Transverse colon (tissue), 4 donors: ENCODE measurements around the gene SMIM36. TPM values are rescaled to one million over a fixed set of nuclear protein-coding genes. Genes with fewer than 3 reads are reported as not detected.
A peak's percentile ranks its signal among the peaks of the same experiment; 100 is the strongest.
"Not testable (repeated sequence)": the region's sequence is repeated elsewhere in the genome, so short reads cannot be mapped to it uniquely, and the experiment has no call there.

Source experiments
- DNase-seq: peaks from one replicate; pipeline ENCODE4 v3.0.0-alpha.2; 2019
- H3K27ac ChIP-seq, 4 donors: fragments of 200-600 bp; sonication (generic); 2 replicates each; pipeline ENCODE4 v1.5.1; 2016 to 2018; ENCODE audit warnings: inconsistent platforms in 4 of 4
- H3K27me3 ChIP-seq: fragments of 200-600 bp; sonication (generic); 2 replicates; pipeline ENCODE4 v1.5.1; 2017; ENCODE audit warnings: inconsistent platforms
- H3K36me3 ChIP-seq, 4 donors: fragments of 200-600 bp; sonication (generic); 2 replicates each; pipeline ENCODE4 v1.5.1; 2017 to 2019; ENCODE audit warnings: inconsistent platforms in 4 of 4
- H3K4me1 ChIP-seq, 4 donors: fragments of 200-600 bp; sonication (generic); 2 replicates each; pipeline ENCODE4 v1.5.1; 2017 to 2020; ENCODE audit warnings: inconsistent platforms in 4 of 4
- H3K4me3 ChIP-seq, 4 donors: fragments of 200-600 bp; sonication (generic); 1 replicate in 1 of 4; 2 replicates in 3 of 4; pipeline versions ENCODE4 v1.5.1 to v1.6.1; 2017 to 2019; ENCODE audit warnings: inconsistent platforms in 4 of 4
- H3K9me3 ChIP-seq, 2 donors: fragments of 200-600 bp; sonication (generic); 2 replicates each; pipeline ENCODE4 v1.5.1; 2017 to 2019; ENCODE audit warnings: inconsistent platforms in 2 of 2
- CTCF ChIP-seq, 5 experiments: fragments of 200-600 bp in 3 of 5; fragments of 450-650 bp in 2 of 5; sonication (generic) in 3 of 5; IDR thresholded peaks; 1 replicate in 2 of 5; 2 replicates in 3 of 5; pipeline ENCODE4 v1.5.1; 2016 to 2017; ENCODE audit warnings: antibody characterized with exemption in 5 of 5, inconsistent platforms in 3 of 5, mild to moderate bottlenecking in 2 of 5, moderate library complexity in 1 of 5
- EP300 ChIP-seq: sonication (generic); formaldehyde crosslinking; IDR thresholded peaks from one replicate; pipeline ENCODE4 v1.6.1; 2017; ENCODE audit warnings: antibody characterized with exemption, low read depth
- POLR2A ChIP-seq: fragments of 450-650 bp; IDR thresholded peaks from one replicate; pipeline ENCODE4 v1.6.1; 2016; ENCODE audit warnings: antibody characterized with exemption, mild to moderate bottlenecking, moderate library complexity
- POLR2AphosphoS5 ChIP-seq, 3 donors: sonication (generic); formaldehyde crosslinking; IDR thresholded peaks; one replicate each; pipeline ENCODE4 v1.6.1; 2016; ENCODE audit warnings: antibody characterized with exemption in 3 of 3
- WGBS, 2 donors: methylation state at CpG; one replicate each; pipeline ENCODE4 v1.1.5; 2018; ENCODE audit warnings: low coverage in 1 of 2; 5-methylcytosine and 5-hydroxymethylcytosine counted together
- in situ Hi-C, 4 donors: fragments of 200-750 bp; cut with MboI; loops; one replicate each; pipeline versions ENCODE4 v1.15.0 to v1.15.1; 2017; ENCODE audit warnings: low sequenced_read_pairs in 3 of 4, low pct_ligation_motif_present in 1 of 4, low pct_unique_long_range_greater_than_20kb in 1 of 4
- intact Hi-C: fragments of 100-400 bp; cut with DNase I; formaldehyde crosslinking; loops from one replicate; pipeline ENCODE4 v1.15.1; 2023; ENCODE audit warnings: low total_unique reads
- small RNA-seq, 4 donors: library from RNA; depleted of rRNA; stranded (forward); fragments of <200 nt; gene quantifications; one replicate each; pipeline ENCODE3, GENCODE V24; 2016
- total RNA-seq, 4 donors: library from RNA; depleted of rRNA; stranded (reverse); fragments of >200 nt; gene quantifications; one replicate each; pipeline ENCODE4 v1.1.0, GENCODE V29; 2016

Gene SMIM36
- total RNA-seq, 4 donors from 2014 or later, result not detected

GRCh38 chr17:55407641-55408566, 103.3 kb downstream of the SMIM36 start:
- TF ChIP-seq EP300 (no peak), POLR2AphosphoS5 (IDR thresholded peaks at IDR 0.05) (no peak), CTCF (IDR thresholded peaks at IDR 0.05) (no peak), POLR2A (no peak)
- Histone ChIP-seq H3K27ac (no peak overlapping the region), H3K27me3 (no peaks in the 10 kb centered on the region), H3K36me3 (peaks cover 0 to 42% (median 18%) of the 10 kb centered on the region in 4 donors), H3K4me1 (peaks cover 0 to 7% (median 2%) of the 10 kb centered on the region in 4 donors), H3K9me3 (no peaks in the 10 kb centered on the region), H3K4me3 (no peak overlapping the region)
- intact Hi-C loops, result loop anchor here (10.0 kb wide), 1 partner anchor 107 kb away; the partner anchor contains the start of gene SMIM36
- in situ Hi-C loops, result no loop called here
- no peak for DNase-seq
- 49 to 69% methylated on average over 5 of the region's 5 CpGs for WGBS, 2 donors

DNA sequence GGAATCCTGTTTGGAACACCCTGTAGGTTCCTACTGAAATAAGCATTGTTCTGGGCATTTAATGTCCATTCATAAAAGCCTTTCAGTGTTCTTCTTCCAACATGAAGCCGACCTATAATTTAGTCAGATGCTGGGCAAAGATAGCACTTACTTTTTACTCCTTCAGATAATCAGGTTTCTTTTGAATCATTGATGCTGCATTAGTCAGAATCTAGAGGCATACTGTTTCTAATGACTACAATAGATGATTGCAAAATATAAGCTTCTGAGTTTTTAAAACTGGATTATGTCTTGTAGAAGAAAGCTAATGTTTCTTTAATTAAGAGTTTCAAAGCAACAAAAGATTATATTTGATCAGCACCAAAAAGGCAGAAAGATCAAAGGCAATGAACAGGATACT, 105.7 kb downstream of the SMIM36 start:
- TF ChIP-seq EP300 (no peak), CTCF (IDR thresholded peaks at IDR 0.05) (no peak), POLR2AphosphoS5 (IDR thresholded peaks at IDR 0.05) (no peak), POLR2A (no peak)
- in situ Hi-C loops, result no loop called here
- no peak overlapping the region for H3K4me3 ChIP-seq
- H3K27ac ChIP-seq, result no peak overlapping the region
- H3K9me3 ChIP-seq, result no peaks in the 10 kb centered on the region
- no peak for DNase-seq
- no peaks in the 10 kb centered on the region for H3K27me3 ChIP-seq
- 93% methylated on average over 1 of the region's 1 CpG for WGBS, 2 donors
- H3K36me3 ChIP-seq, result peaks cover 0 to 32% (median 15%) of the 10 kb centered on the region in 4 donors
- peaks cover 0 to 14% (median 8%) of the 10 kb centered on the region in 4 donors for H3K4me1 ChIP-seq
- intact Hi-C loops, result loop anchor here (10.0 kb wide), 1 partner anchor 109 kb away; the partner anchor contains the start of gene SMIM36

DNA sequence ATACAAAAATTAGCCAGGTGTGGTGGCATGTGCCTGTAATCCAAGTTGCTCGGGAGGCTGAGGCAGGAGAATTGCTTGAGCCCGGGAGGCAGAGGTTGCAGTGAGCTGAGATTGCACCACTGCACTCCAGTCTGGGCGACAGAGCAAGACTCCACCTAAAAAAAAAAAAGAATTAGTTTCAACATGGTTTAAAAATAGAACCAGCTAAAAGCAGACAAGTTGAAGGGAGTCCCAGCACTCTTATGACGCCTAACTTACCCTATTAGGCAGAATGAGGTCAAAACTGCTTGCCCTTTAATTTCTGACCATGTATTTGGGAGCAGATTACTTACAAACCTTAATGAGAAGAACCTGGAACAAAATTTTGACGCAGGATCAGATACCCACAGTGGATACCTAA, 107.1 kb downstream of the SMIM36 start:
- intact Hi-C loops, result loop anchor here (10.0 kb wide), 1 partner anchor 111 kb away; the partner anchor contains the start of gene SMIM36

DNA sequence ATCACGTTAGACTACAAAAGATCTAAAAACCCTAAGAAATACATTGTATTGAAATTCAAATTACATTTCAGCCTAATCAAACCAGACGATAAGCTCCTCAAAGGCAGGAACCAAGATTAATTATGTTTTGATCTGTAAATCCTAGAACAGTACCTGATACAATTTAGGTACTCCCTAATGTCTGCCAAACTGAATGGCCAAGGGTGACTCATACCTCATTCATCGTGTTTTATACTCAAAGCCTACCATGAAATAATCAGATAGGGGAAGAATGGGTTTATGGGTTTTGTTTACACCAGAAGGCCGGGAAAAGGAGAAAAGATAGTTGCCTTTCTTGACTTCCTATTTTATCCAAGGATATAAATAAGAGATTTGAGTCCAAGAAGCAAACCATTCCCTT, 108.9 kb downstream of the SMIM36 start:
- H3K27me3 ChIP-seq, result no peaks in the 10 kb centered on the region
- no peak for TF ChIP-seq EP300
- no peak for TF ChIP-seq CTCF (IDR thresholded peaks at IDR 0.05)
- no peak for TF ChIP-seq POLR2A
- no peak for TF ChIP-seq POLR2AphosphoS5 (IDR thresholded peaks at IDR 0.05)
- H3K9me3 ChIP-seq, result no peaks in the 10 kb centered on the region
- intact Hi-C loops, result loop anchor here (10.0 kb wide), 1 partner anchor 112 kb away; the partner anchor contains the start of gene SMIM36
- peak overlapping the region in 1 of 4 donors; percentile 33 for H3K27ac ChIP-seq
- DNase-seq, result no peak
- peaks cover 0 to 10% (median 7%) of the 10 kb centered on the region in 4 donors for H3K4me1 ChIP-seq
- H3K4me3 ChIP-seq, result no peak overlapping the region
- 50 to 53% methylated on average over 4 of the region's 4 CpGs for WGBS, 2 donors
- H3K36me3 ChIP-seq, result peaks cover 0 to 34% (median 3%) of the 10 kb centered on the region in 4 donors
- in situ Hi-C loops, result no loop called here

More for the DNA sequence above, 107.1 kb downstream of the SMIM36 start:
- Histone ChIP-seq H3K36me3 (peaks cover 0 to 27% (median 9%) of the 10 kb centered on the region in 4 donors), H3K4me1 (peaks cover 0 to 14% (median 8%) of the 10 kb centered on the region in 4 donors)
- DNase-seq, H3K9me3 ChIP-seq, in situ Hi-C loops, H3K27me3 ChIP-seq, H3K27ac ChIP-seq, H3K4me3 ChIP-seq: not testable (repeated sequence)
- WGBS, 2 donors, result 85 to 87% methylated on average over 3 to 5 of the region's 5 CpGs

Small RNAs within 50 kb of the gene (small RNA-seq; reads per million reads assigned to genes)
- 0 reads per million in 4 donors for gene RNU6-1249P

Other genes with a start within 250 kb of the SMIM36 start
- 10 to 100 TPM in 3 of 4 donors, 1 to 10 TPM in 1; 8.5 to 17.5 (median 13.3) TPM for gene HLF, start 246.5 kb downstream of the SMIM36 start, total RNA-seq
- 10 to 100 TPM in 3 of 4 donors, 1 to 10 TPM in 1; 4.8 to 18.9 (median 14.3) TPM for gene MMD, start 89.6 kb downstream of the SMIM36 start, total RNA-seq
- 1 to 10 TPM in 2 of 4 donors, under 1 TPM in 1, not detected in 1; 1.00 to 7.8 (median 4.1) TPM for gene TMEM100, start 211.4 kb upstream of the SMIM36 start, total RNA-seq
- gene PCTP, start 239.6 kb upstream of the SMIM36 start, total RNA-seq, result 100 to 1,000 TPM in 1 of 4 donors, 10 to 100 TPM in 2, 1 to 10 TPM in 1; 8.6 to 581 (median 35.0) TPM